ENCODE measurements around the gene GTF2H4. TPM values are rescaled to one million over a fixed set of nuclear protein-coding genes. Genes with fewer than 3 reads are reported as not detected.

GTF2H4 gene
- polyA plus RNA-seq, 1 donor from 2014 or later = 101 TPM

Small RNA genes within 50 kb of the gene (small RNA-seq; reads per million reads assigned to genes)
- 0 to 1.2 (median 0) reads per million in 3 experiments for gene RF00019

Other genes starting within 250 kb of the GTF2H4 start
- 29.1 and 31.9 TPM in 2 replicates for gene DHX16, start 235.2 kb upstream of the GTF2H4 start, polyA plus RNA-seq
- gene PPP1R18, start 221.6 kb upstream of the GTF2H4 start, polyA plus RNA-seq = 50.6 and 55.1 TPM in 2 replicates
- 7.1 and 7.5 TPM in 2 replicates for gene NRM, start 217.2 kb upstream of the GTF2H4 start, polyA plus RNA-seq
- gene MDC1, start 190.9 kb upstream of the GTF2H4 start, polyA plus RNA-seq = 4.3 and 8.1 TPM in 2 replicates
- gene TUBB, start 187.9 kb upstream of the GTF2H4 start, polyA plus RNA-seq = 711 and 792 TPM in 2 replicates
- gene FLOT1, start 165.5 kb upstream of the GTF2H4 start, polyA plus RNA-seq = 72.7 and 84.7 TPM in 2 replicates
- 1.3 and 3.0 TPM in 2 replicates for gene IER3, start 163.7 kb upstream of the GTF2H4 start, polyA plus RNA-seq
- 196 and 250 TPM in 2 replicates for gene DDR1, start 23.7 kb upstream of the GTF2H4 start, polyA plus RNA-seq
- 93.4 and 125 TPM in 2 replicates for gene VARS2, start 6.0 kb downstream of the GTF2H4 start, polyA plus RNA-seq
- gene SFTA2, start 24.0 kb downstream of the GTF2H4 start, polyA plus RNA-seq = not detected in 2 replicates
- not detected in 2 replicates for gene MUCL3, start 32.8 kb downstream of the GTF2H4 start, polyA plus RNA-seq
- gene MUC21, start 75.5 kb downstream of the GTF2H4 start, polyA plus RNA-seq = not detected in 2 replicates
- not detected in 2 replicates for gene MUC22, start 102.3 kb downstream of the GTF2H4 start, polyA plus RNA-seq
- not detected in 2 replicates for gene C6orf15, start 204.4 kb downstream of the GTF2H4 start, polyA plus RNA-seq
- gene PSORS1C1, start 206.6 kb downstream of the GTF2H4 start, polyA plus RNA-seq = not detected in 2 replicates
- gene CDSN, start 212.2 kb downstream of the GTF2H4 start, polyA plus RNA-seq = not detected in 2 replicates
- gene PSORS1C2, start 230.9 kb downstream of the GTF2H4 start, polyA plus RNA-seq = not detected in 2 replicates
- 19.5 and 19.7 TPM in 2 replicates for gene CCHCR1, start 249.6 kb downstream of the GTF2H4 start, polyA plus RNA-seq